ENCODE results near the gene PSMD3.

Gene PSMD3

GRCh38 chr17:39962642-39963220, 17.9 kb upstream of the PSMD3 start, which contains the start of gene GSDMA:
Gene GSDMA (plus strand): TSS chr17:39963004. CDS start chr17:39965688, 2,684 bp downstream.
- peak; percentile 2 for DNase-seq

- DNase-seq, result no peak
Measured at GRCh38 chr17:39963829-39964228, 16.8 kb upstream of the PSMD3 start.

GRCh38 chr17:39965017-39965699, 15.4 kb upstream of the PSMD3 start:
- DNase-seq, result no peak

- DNase-seq, result no peak
Measured at GRCh38 chr17:39966771-39967170, 13.8 kb upstream of the PSMD3 start.

- DNase-seq, result no peak
Measured at GRCh38 chr17:39968761-39969160, 11.8 kb upstream of the PSMD3 start.

- no peak for DNase-seq
Measured at GRCh38 chr17:39969375-39969774, 11.2 kb upstream of the PSMD3 start.

GRCh38 chr17:39970157-39970692, 10.4 kb upstream of the PSMD3 start:
- no peak for DNase-seq

GRCh38 chr17:39971076-39971603, 9.5 kb upstream of the PSMD3 start:
- DNase-seq, result no peak

GRCh38 chr17:39972271-39972670, 8.3 kb upstream of the PSMD3 start:
- no peak for DNase-seq

- DNase-seq, result no peak
Measured at GRCh38 chr17:39973496-39973895, 7.1 kb upstream of the PSMD3 start.

GRCh38 chr17:39974433-39974832, 6.2 kb upstream of the PSMD3 start:
- no peak for DNase-seq

GRCh38 chr17:39975801-39976200, 4.8 kb upstream of the PSMD3 start:
- no peak for DNase-seq

GRCh38 chr17:39979016-39979670, 1.5 kb upstream of the PSMD3 start:
- no peak for DNase-seq

- DNase-seq, result peak; percentile 53
Measured at GRCh38 chr17:39979893-39980350, 685 bp upstream of the PSMD3 start.

- DNase-seq, result no peak
Measured at GRCh38 chr17:39981207-39981741, 667 bp downstream of the PSMD3 start.

- DNase-seq, result no peak
Measured at GRCh38 chr17:39981766-39982375, 1.3 kb downstream of the PSMD3 start.

- DNase-seq, result no peak
Measured at GRCh38 chr17:39988206-39988810, 7.7 kb downstream of the PSMD3 start.

- no peak for DNase-seq
Measured at GRCh38 chr17:39994448-39994847, 13.8 kb downstream of the PSMD3 start.

- no peak for DNase-seq
Measured at GRCh38 chr17:39995438-39995837, 14.8 kb downstream of the PSMD3 start.

GRCh38 chr17:39996162-39996561, 15.6 kb downstream of the PSMD3 start:
- no peak for DNase-seq

GRCh38 chr17:39996800-39997199, 16.2 kb downstream of the PSMD3 start:
- no peak for DNase-seq

GRCh38 chr17:39997543-39997942, 16.9 kb downstream of the PSMD3 start:
- no peak for DNase-seq
